Lower leg skin (tissue), 4 donors: ENCODE data around the gene TMEM220. TPM values are rescaled to one million over a fixed set of nuclear protein-coding genes. Genes with fewer than 3 reads are reported as not detected.

ENCODE experiments used
- DNase-seq, 2 donors: peaks; one replicate each; pipeline ENCODE4 v3.0.0-alpha.2; 2019; ENCODE audit warnings: low spot score in 2 of 2
- H3K4me3 ChIP-seq: fragments of 200-600 bp; sonication (generic); 2 replicates; pipeline ENCODE4 v1.5.1; 2017; ENCODE audit warnings: mild to moderate bottlenecking, low read depth; ENCODE audit not compliant: poor library complexity, severe bottlenecking
- POLR2A ChIP-seq, 2 donors: fragments of 450-650 bp; IDR thresholded peaks; one replicate each; pipeline ENCODE4 v1.6.1; 2016 to 2017; ENCODE audit warnings: antibody characterized with exemption in 2 of 2, mild to moderate bottlenecking in 1 of 2, moderate library complexity in 1 of 2
- WGBS, 2 donors: methylation state at CpG; one replicate each; pipeline ENCODE4 v1.1.5; 2018; 5-methylcytosine and 5-hydroxymethylcytosine counted together
- intact Hi-C: fragments of 100-400 bp; cut with DNase I; formaldehyde crosslinking; loops from one replicate; pipeline ENCODE4 v1.15.0; 2023; ENCODE audit warnings: low total_unique reads
- total RNA-seq, 4 donors: library from RNA; depleted of rRNA; stranded (reverse); fragments of >200 nt; gene quantifications; one replicate each; pipeline ENCODE4 v1.1.0, GENCODE V29; 2016
- TF ChIP-seq, protein P1 (sequence below), 3 donors: fragments of 450-650 bp; IDR thresholded peaks; one replicate each; pipeline ENCODE4 v1.5.1; 2016; ENCODE audit warnings: antibody characterized with exemption in 3 of 3, mild to moderate bottlenecking in 3 of 3, moderate library complexity in 2 of 3

Gene TMEM220
- total RNA-seq, 4 donors from 2014 or later: 2.8 to 54.5 (median 3.7) TPM

DNA sequence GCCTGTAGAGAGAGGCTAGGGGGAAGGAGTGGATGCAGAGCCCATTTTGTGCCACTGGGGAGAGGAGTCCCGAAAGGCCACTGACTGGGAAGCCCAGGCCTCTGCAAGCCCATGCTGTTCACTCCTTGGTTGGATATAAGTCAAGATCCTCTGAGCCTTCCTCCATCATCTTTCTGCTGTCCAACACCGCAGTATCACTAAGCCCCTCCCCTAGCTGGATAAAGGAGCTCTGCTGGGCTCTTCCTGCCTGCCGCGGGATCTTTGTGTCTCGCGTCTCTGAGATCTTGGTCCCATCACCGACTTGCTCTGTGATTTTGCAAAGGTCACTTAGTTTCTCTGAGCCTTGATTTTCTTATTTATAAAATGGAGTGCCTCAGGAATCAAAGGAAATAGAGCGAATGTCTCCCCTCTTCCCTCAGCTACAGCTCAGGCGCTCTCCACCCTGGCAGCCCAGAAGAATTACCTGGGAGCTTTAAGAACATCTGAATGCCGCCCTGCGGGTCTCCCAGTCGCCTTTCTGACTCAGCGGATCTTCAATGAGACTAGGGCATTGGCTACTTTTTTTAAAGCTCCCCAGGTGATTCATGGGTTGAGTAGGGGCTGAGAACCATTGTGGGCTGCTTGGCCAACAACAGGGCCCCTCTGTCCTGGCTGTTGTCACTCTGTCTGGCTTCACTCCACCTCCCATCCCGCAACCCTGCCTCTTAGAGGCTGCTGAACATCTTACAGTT lies 25.2 kb upstream of the TMEM220 start:
- no peak for TF ChIP-seq POLR2A (IDR thresholded peaks at IDR 0.05)
- TF ChIP-seq, protein P1, sequence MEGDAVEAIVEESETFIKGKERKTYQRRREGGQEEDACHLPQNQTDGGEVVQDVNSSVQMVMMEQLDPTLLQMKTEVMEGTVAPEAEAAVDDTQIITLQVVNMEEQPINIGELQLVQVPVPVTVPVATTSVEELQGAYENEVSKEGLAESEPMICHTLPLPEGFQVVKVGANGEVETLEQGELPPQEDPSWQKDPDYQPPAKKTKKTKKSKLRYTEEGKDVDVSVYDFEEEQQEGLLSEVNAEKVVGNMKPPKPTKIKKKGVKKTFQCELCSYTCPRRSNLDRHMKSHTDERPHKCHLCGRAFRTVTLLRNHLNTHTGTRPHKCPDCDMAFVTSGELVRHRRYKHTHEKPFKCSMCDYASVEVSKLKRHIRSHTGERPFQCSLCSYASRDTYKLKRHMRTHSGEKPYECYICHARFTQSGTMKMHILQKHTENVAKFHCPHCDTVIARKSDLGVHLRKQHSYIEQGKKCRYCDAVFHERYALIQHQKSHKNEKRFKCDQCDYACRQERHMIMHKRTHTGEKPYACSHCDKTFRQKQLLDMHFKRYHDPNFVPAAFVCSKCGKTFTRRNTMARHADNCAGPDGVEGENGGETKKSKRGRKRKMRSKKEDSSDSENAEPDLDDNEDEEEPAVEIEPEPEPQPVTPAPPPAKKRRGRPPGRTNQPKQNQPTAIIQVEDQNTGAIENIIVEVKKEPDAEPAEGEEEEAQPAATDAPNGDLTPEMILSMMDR (IDR thresholded peaks at IDR 0.05): no peak
- WGBS, 2 donors: 69 to 71% methylated on average over 14 of the region's 14 CpGs
- H3K4me3 ChIP-seq: no peak overlapping the region
- no peak for DNase-seq
- intact Hi-C loops: loop anchor here (5.0 kb wide), 1 partner anchor 82 kb away; the partner anchor contains the start of gene PIRT

DNA sequence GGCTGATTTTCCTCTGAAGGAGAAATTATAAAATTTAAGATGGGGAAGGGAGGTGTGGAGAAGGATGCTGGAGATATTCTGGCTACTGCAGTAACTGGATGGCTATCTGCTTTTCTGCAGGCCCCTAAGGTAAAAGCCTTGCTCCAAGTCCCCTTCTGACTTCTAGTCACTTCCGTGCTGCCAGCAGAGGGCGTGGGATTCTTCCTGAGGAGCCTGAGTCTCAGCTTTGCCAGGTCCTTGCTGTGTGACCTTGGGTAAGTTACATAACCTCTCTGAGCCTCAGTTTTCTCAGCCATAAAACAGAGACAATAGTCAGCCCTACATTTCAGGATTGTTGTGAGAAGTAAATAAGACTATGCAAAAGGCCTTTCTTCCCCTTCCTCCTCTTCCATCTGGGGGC lies 24.3 kb upstream of the TMEM220 start:
- intact Hi-C loops: no loop called here
- 50 to 64% methylated on average over 2 of the region's 2 CpGs for WGBS, 2 donors
- TF ChIP-seq, protein P1 (IDR thresholded peaks at IDR 0.05): no peak
- no peak for TF ChIP-seq POLR2A (IDR thresholded peaks at IDR 0.05)
- H3K4me3 ChIP-seq: no peak overlapping the region
- DNase-seq: no peak

DNA sequence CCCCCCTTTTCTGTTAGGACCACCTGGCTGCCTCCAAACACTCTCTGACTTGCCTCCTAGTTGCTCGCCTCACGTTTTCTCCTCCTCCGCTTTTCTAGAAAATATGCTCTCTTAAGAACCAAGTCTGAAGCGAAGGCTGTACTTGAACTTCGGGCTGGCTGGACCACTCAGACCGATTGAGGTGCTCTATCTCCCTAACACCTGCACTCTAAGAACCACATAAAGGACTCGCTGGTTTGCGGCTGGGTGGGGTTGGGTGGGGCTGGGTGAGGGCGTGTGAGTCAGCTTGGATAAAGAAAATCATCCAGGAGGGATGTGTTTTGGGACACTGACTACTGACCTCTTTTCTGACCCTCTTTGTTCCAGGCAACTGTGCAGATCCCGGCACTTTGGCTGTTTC lies 22.9 kb upstream of the TMEM220 start:
- WGBS, 2 donors: 74 to 76% methylated on average over 10 of the region's 10 CpGs
- H3K4me3 ChIP-seq: no peak overlapping the region
- DNase-seq: no peak
- TF ChIP-seq, protein P1 (IDR thresholded peaks at IDR 0.05): no peak
- TF ChIP-seq POLR2A (IDR thresholded peaks at IDR 0.05): no peak
- intact Hi-C loops: no loop called here

DNA sequence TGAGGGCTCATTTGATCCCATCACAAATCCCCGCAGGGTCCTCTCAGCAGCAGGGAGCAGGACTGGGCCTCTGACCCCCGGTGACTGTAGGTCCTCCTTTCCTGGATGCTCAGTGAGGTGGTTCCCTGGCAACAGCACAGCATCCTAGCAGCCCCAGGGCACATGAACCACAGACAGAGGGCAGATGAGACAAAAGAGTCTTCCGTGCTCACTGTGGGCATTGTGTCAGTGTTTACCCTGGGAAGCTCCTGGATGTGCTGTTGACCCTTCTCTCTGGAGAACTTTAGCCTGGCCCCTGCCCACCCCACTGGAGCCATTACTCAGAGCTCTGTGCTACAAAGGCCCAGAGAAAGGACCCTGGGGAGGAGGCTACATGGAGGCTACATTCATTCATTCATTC lies 21.7 kb upstream of the TMEM220 start:
- no peak overlapping the region for H3K4me3 ChIP-seq
- intact Hi-C loops: no loop called here
- TF ChIP-seq, protein P1 (IDR thresholded peaks at IDR 0.05): no peak
- no peak for TF ChIP-seq POLR2A (IDR thresholded peaks at IDR 0.05)
- DNase-seq: no peak
- 83 to 89% methylated on average over 2 to 3 of the region's 3 CpGs for WGBS, 2 donors

DNA sequence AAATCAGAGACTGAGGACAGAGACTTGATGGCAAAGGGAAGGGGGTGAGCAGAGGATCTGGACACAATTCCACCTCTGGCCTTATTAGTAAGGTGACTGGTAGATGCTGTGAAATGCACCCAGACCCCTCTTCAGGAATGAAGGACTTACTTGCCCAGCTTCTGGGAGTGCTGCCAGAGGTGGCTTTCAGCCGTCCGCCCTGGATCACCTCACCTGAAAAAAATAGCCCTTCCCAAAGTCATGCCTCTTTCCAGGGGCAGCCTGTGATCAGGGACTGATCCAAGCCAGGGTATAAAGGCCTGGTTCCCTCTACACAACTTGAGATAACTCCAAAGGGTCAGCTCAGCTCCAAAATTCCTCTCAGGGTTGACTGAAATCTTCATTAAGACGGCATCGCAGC lies 20.4 kb upstream of the TMEM220 start:
- no peak overlapping the region for H3K4me3 ChIP-seq
- 89 to 99% methylated on average over 4 of the region's 4 CpGs for WGBS, 2 donors
- no peak for DNase-seq
- TF ChIP-seq POLR2A (IDR thresholded peaks at IDR 0.05): no peak
- TF ChIP-seq, protein P1 (IDR thresholded peaks at IDR 0.05): no peak
- intact Hi-C loops: no loop called here
